NCI-H2171 treated with DMSO at 0.1 percent for 48 hours (cell line): Measurements from ENCODE around the gene NAA50.
A peak's percentile ranks its signal among the peaks of the same experiment; 100 is the strongest.

ENCODE experiments used
- DNase-seq: peaks from one replicate; lab custom pipeline; 2025; lab: John Stamatoyannopoulos, UW

The NAA50 gene

DNA sequence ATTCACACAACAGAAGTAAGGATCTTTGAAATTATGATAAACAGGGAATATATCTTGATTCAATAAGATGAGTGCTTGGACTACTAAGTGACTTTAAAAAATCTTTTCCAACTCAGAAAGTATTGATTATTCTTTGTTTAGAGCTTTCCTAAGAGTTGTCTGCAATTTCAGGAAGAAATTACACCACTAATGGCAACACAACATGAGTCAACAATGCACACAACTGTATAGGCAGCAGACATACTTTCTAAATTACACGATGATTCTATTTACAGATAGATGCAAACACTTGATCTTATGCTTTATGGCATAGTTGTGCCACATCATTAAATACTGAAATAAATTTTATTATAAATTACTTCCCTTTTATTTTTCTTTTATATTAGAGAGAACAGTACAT, 4.4 kb downstream of the NAA50 start:
- DNase-seq: no peak

DNA sequence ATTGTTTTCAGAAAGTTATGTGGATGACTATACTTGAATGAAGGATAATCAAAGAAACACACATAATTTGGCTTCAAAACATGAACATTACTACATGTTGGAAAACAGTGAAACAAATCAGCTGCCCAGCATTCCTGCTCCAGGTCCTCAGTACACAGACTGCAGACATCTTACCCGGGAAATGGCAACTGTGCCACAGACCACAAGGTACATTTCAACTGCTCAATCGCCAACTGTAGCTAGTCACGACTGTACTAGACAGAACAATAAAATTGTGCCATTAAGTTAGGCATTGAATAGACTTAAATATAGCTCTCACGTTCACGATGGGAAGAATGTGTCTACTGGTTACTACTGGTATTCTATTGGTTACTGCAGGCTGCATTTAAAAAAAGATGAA, 5.0 kb downstream of the NAA50 start:
- DNase-seq: no peak

DNA sequence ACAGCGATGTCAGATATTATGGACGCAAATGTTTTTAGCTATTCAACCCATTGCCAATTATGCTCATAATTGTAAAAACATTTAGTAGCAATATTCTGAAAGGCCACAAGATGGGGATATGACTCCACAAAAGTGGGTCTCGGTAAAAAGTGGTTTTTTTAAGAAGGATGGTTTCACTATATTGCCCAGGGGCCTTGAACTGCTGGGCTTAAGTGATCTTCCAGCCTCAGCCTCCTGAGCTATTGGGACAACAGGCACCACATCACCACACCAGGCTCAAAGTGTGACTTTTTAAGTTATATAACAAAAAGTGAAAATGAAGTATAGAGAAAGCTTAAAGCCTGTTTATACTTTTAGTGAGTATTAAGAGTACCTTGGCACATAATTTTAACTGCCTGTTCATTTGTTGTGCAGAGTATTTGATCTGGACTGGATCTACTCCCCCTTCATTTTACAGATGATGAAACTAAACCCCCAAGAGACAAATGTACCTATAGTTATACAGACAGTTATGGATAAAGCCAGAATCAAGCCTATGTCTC, 9.4 kb downstream of the NAA50 start:
- peak; percentile 70 for DNase-seq

DNA sequence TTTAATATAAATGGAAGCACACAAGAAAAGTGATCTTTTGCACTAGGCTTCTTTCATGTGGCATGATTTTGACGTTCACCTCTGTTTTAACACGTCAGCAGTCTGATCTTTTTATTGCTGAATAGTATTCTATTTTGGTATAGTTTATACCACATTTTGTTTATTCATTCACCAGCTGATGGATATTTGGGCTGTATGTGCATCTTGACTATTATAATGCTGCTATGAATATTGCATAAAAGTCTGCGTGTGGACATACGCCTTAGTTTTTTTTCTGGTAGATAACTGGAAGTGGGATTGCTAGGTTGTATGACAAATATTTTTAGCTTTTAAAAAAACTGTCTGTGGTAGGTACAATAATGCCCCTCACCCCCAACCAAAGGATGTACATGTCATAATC, 14.4 kb downstream of the NAA50 start:
- no peak for DNase-seq

DNA sequence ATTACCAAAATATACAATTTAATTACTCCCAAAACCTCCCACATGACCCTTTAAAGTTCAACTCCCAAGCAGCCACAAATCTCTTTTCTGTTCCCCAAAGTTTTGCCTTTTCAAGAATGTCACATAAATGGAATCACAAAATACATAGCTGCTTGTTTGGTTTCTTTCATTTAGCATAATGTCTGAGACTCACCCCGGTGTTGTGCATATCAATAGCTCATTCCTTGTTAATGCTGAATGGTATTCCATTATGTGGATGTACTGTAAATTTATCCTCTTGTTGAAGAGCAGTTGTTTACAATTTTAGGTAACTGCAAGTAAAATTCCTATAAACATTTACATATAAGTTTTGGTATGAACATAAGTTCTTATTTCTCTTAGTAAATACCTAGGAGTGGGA, 15.5 kb downstream of the NAA50 start:
- no peak for DNase-seq

DNA sequence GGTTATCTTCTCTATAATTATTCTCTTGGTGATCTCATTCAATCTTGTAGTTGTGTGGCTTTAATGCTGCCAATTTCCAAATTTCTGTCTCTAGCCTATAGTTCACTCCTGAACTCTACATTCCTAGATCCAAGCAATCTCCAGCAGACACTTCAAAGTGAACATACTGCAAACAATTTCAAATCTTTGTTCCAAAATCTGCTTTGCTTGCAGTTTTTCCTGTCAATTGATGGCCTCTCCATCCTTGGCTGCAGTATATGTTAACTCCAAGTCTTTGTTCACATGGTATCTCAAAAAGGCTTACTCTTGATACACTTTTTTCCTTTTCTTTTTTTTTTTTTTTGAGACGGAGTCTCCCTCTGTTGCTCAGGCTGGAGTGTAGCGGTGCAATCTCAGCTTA, 17.4 kb downstream of the NAA50 start:
- DNase-seq: no peak

DNA sequence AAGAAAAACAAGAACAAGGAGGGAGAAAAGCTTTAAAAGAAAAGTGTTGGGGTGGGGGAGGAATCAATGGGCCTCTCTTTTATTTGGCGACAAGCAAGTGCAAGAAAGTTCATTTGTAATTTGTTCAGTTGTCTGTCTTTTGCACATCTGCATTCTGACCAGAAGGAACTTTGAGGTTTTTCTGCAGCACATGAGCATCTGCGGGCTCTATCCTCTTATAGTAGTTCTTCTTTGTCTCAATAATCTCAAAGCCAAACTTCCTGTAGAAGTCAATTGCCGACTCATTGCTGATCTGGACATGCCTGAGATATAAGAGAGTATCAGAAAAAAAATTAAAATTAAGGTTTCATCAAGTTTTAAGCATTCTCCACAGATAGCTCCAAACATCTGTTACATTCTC, 24.4 kb downstream of the NAA50 start:
- DNase-seq: no peak

DNA sequence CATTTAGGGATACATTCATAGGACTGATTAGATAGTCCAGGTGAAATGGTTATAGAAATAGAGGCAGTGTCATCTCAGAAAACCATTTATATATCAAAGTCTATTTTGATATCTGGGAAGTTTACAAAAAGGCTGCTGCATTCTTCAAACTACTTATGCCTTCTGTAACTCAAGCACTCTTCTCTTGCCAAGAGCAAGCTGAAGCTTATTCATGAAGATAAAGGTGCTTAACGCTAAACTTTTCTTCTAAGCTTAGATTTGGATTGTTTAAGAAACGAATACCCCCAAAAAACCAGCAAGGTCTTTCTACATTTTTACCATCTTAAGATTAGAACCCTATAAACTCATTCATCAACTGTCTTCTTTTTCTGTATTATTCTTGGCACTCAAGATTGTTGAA, 26.3 kb downstream of the NAA50 start:
- no peak for DNase-seq

DNA sequence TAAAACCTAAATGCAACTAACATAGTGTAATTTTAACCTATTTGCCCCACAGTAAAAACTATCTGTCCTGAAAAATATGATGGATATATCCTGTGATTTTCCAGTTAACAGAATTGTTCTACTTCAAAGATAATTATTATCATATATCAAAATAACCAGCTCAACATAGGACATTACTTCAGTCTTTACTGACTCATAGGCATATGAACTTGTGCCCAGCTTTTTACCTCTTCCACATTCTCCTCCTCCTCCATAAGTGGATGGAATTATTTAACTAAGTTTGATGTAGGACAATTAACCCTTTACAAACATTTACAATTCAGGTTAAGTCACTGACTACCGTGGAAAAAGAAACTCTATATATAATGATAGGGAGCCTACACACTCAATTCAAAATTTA, 26.8 kb downstream of the NAA50 start:
- DNase-seq: no peak

DNA sequence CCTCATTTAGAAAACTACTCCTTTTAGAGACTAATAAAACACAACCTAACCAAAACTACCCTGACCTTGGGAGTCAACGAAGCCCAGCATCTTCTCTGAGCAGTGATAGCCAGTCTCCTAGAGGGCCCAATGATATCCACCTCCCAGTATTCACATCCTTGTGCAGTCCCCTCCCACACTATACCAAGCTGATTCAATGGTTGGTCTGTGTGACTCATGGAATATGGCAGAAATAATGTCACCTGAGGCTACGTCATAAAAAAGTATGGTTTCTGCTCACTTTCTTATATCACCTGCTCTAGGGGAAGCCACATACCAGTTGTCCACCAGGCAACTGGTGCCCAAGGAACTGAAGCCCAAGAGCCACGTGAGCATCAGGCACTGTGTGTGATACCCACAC, 28.2 kb downstream of the NAA50 start:
- DNase-seq: no peak

DNA sequence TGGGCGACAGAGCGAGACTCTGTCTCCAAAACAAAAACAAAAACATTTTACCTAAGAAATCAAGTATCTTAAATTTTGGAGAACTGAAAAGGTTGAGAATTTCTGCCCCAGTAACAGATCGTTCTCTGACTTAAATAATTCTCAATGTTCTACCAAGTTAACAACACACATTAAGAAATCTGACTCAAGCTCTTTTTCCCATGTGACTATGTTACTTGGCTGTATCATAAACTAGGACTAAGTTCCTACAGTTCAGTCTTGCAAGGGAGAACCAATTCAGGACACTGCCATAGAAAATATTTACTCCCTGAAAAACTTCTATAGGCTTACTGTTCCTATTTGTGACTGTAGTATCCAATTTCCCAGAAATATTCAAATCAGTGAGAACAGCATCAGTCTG, 28.7 kb downstream of the NAA50 start:
- DNase-seq: no peak

DNA sequence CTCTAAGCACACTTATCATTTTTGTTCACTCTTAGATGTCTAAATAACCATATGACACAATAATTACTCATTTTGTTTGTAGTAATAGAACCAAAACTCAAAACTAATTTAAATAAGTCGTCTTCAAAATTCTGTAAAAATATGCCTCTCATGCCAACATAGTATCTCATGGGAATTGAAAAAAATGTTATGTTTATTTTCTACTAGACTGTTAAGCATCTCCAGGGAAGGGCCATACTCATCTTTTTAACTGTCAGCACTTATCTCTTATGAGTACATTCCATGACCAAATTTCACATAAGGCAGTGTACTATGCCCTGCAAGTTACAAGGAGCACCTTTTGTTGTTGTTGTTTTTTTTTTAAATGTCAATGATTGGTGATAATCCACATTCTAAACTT, 31.3 kb downstream of the NAA50 start:
- DNase-seq: no peak

DNA sequence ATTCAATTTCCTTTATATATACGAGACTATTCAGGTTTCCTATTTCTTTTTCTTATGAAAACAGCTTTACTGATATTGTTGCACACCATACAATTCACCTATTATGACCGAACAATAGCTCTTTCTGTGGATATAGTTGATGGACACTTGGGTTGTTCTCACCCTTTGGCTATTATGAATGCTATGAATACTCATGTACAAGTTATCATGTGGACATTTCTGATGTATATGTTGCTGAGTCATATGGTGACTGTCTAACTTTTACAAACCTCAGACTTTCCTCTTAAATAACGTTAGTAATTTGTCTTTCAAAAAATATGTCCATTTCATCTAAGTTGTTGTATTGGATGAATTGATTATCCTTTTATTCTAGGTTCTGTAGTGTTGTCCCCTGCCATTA, 33.9 kb downstream of the NAA50 start:
- DNase-seq: no peak

DNA sequence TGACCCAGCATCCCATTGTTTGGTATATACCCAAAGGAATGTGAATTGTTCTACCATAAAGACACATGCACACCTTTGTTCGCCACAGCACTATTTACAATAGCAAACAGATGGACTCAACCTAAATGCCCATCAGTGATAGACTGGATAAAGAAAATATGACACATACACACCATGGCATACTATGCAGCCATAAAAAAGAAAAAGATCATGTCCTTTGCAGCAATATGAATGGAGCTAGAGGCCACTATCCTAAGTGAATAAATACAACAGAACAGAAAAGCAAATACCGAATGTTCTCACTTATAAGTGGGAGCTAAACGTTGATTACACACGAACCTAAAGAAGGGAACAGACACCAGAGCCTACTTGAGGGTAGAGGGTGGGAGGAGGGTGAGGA, 38.2 kb downstream of the NAA50 start:
- DNase-seq: no peak

DNA sequence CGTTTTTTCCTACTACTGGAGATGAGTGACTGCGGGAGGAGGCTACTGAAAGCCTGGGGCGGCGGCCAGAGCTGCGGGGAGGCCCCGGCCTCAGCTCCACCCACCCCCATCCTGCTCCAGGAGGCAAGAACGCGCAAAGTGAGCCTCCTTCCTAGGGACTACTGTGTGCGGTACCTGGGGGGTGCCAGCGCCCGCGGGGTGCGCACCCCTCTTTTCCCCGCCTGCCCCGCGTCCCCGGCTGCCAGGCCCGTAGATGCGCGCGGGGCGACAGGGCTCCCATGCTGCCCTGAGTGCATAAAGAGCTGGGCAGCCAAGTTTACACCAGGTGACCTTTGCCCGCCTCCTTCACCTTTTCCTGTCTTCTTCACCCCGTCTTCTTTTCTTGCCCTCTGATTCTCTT, 47.1 kb downstream of the NAA50 start:
- no peak for DNase-seq

DNA sequence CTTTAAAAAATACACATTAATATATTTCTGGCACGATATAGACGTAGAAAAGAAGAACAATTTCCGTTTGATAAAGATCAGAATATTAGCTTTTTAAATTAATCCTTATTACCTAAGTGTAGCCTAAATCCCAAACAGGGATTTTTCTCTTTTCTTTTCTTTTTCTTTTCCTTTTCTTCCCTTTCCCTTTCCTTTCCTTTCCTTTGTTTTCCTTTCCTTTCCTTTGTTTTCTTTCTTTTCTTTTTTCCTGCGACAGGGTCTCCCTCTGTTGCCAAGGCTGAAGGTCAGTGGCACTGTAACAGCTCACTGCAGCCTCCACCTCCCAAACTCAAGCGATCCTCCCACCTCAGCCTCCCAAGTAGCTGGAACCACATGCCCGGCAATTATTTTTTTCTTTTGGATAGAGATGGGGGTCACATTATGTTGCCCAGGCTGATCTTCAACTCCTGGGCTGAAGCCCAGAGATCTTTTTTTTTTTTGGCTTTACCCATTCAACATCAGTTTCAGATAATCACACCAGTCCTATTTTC, 47.8 kb downstream of the NAA50 start:
- no peak for DNase-seq

DNA sequence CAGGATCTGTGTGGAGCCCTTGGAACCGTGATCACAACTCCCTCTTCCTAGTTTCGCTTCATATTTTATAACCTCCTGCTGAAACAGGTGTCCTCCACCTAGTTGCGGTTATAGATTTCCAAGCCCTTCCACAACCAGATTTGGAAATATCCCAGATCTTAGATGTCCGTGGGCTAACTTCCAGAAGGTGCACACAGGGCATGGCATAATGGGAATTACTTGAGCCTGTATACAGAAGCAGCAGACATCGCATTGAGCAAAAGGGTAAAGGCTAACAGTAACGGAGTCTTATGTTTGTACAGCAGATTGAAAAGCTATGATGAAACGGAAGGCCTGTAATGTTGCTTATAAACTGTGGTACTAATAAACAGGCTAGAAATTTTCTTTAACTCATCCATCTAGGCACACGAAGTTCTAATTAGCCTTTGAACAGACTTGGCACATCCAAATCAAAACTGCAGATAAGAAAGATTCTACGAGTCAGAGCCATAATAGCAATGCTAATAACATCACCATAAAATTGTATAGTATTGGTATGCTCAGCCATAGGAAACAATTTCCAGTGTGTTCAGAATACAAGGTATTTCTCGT, 48.5 kb downstream of the NAA50 start:
- DNase-seq: no peak

DNA sequence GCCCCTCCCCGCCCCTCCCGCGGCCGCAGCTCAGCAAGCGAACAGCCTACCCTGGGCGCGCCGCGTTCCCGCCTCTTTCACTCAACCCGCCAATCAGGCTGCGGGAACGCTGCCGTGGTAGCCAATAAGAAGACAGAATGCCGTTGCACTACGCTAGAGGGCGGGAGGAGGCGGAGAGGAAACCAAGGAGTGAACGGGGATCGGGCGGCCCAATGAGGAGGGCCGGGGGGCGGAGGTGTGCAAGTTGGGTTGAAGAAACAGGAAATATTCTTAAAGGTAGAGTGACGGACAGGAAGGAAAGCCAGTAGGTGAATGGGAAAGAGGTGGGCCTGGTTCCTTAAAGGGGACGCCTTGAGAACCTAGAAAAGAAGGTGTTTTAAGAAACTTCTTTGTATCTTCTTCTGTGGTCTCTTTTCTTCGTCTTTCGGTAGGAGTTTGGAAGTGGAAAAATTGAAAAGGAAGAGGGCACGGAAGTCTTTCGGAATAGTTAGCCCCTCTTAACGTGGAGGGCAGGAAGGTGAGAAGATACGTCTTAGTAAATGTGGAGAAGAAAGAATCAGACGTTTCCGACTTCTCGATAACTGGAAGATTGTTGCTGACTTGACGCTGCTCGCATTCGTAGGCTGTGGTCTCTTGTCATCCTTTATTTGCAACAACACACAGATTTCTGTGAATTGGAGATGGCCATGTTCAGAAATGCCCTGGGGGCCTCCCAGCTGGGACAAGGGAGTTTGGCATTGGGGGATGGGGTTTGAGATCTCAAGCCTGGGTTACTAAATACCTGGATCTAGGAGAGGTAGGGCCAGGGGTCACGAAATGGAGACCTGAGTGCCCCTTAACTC, 49.2 kb downstream of the NAA50 start:
- DNase-seq: peak; percentile 100

DNA sequence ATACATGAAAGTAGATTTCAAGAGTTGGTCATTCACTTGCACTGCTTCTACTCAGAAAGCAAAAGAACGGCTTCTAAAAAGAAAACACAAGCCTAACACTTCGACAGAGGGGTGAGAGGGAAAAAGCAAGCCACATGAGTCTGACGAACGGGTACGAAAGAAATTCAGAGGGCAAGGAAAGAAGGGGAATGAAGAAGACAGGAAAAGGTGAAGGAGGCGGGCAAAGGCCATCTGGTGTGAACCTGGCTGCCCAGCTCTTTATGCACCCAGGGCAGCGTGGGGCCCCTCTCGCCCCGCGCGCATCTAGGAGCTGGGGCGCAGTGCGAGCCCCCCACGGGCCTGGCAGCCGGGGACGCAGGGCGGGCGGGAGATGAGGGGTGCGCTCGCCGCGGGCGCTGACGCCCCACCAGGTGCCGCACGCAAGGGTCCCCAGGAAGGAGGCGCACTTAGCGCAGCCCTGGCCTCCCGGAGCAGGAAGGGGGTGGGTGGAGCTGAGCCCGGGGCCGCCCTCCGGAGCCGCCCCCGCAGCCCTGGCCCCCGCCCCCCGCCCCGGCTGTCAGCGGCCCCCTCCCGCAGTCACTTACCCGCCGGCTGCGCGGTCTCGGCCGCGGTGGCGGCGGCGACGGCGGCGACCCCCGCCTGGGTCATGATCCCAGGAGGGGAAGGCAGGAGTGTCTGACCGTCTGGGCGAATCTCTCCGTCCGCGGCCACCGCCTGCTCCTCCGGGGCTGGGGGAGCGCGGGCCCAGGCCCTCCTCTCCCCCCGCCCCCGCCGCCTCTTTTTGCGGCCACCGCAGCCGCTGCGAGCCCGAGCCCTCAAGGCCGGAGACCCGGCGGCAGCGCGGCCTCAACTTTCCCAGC, 50.0 kb downstream of the NAA50 start, which contains the start of gene USF3:
Gene USF3 (minus strand): TSS at position 857 of the 860 bp plus-strand sequence. CDS start 21,764 bp downstream, outside the sequence.
- DNase-seq: peak; percentile 75

DNA sequence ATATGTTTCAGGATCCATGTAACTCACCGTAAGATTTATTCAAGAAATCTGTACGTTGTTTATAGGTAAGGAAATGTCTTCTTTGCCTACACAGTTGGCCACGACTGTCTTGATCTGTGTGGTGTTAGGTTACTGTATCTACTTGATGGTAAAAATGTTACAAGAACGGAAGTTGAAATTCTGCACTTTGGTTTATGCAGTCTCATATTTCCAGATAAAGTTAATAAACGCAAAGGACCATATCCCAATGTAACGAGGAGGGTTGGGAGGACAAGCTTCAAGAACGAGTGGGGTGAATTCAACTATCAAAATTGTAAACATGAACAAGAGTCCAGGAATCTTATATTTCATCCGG, 50.6 kb downstream of the NAA50 start:
- peak; percentile 37 for DNase-seq

DNA sequence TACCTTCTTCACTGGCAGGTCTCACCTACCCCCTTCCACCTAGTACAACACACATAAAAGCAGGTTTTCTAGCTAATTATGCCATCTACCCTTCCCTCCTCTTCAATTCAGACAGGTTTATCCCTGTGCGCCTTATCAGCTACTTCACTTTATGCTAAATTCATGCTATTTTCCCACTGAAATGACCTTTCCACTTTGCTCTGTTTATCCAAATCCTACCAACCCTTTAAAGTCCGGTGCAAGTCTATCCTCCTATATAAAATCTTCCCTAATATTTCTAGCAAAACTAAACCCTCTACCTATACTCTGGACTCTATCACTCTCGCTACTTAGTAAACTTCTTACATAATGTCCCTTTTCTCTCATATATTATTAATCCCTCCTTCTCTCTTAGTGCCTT, 55.6 kb downstream of the NAA50 start:
- DNase-seq: no peak

DNA sequence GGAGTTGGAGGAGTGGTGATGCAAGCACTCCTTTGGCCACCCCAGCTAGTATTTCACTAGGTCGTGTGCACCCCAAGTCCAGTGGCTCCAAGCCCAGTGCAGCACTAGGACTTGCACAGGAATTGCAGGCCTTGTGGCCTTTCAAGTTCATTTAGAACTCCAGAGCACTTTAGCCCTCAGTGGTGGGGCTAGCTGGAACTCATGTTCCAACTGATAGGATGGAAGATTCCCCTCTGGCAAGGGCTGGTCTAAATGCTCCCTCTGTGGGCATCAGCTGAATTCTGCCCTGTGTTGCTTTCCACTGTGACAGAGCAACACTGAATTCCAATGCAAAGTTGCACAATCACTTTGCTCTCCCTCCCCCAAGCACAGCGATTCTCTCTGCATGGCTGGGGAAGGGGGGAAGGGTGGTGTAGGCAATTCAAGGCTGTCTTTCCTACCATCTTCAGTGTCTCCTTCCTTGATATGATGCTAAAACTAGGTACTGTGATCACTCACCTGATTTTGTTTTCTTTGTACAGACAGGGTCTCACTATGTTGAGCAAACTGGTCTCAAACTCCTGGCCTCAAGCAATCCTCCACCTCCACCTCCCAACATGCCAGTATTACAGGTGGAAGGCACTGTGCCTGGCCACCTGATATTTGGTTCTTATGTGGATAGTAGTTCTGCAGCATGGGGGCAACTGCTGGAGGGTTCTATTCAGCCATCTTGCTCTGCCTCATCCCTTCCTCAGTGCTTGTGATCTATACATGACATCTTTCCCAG, 59.9 kb downstream of the NAA50 start:
- DNase-seq: no peak
